Lung (tissue), 16 donors: Measurements from ENCODE around the gene TCFL5. TPM values are rescaled to one million over a fixed set of nuclear protein-coding genes. Genes with fewer than 3 reads are reported as not detected.

Experiments
- ATAC-seq: fragments of 200-7000 bp; cut with Tn5 transposase; one replicate; pipeline ENCODE4 v1.9.1; 2020; ENCODE audit warnings: moderate number of reproducible peaks; ENCODE audit not compliant: insufficient read depth, low FRiP score
- DNase-seq, 3 donors: peaks; one replicate each; pipeline ENCODE4 v3.0.0-alpha.2; 2013 to 2017
- H3K27ac ChIP-seq, 2 donors: one replicate each; pipeline ENCODE4 v1.5.1; 2013; ENCODE audit warnings: mild to moderate bottlenecking in 2 of 2, moderate library complexity in 2 of 2, control low read depth in 1 of 2, inconsistent platforms in 1 of 2, low read depth in 1 of 2, low read length in 1 of 2
- H3K27me3 ChIP-seq, 3 donors: one replicate each; pipeline ENCODE4 v1.5.1; 2013; ENCODE audit warnings: low read length in 2 of 3; ENCODE audit not compliant: control insufficient read depth in 3 of 3, insufficient read depth in 3 of 3
- H3K36me3 ChIP-seq, 4 donors: one replicate each; pipeline ENCODE4 v1.5.1; 2013; ENCODE audit warnings: low read length in 4 of 4, mild to moderate bottlenecking in 1 of 4, moderate library complexity in 1 of 4; ENCODE audit not compliant: control insufficient read depth in 4 of 4, insufficient read depth in 4 of 4
- H3K4me1 ChIP-seq, 5 donors: one replicate each; pipeline ENCODE4 v1.5.1; 2013; ENCODE audit warnings: low read length in 5 of 5, mild to moderate bottlenecking in 2 of 5, moderate library complexity in 1 of 5; ENCODE audit not compliant: control insufficient read depth in 5 of 5, insufficient read depth in 5 of 5
- H3K4me3 ChIP-seq: one replicate; pipeline ENCODE4 v1.5.1; 2013; ENCODE audit warnings: mild to moderate bottlenecking, control low read depth, moderate library complexity
- H3K9ac ChIP-seq, 2 donors: one replicate each; pipeline ENCODE4 v1.5.1; 2013; ENCODE audit warnings: low read length in 2 of 2, control low read depth in 1 of 2; ENCODE audit not compliant: insufficient read depth in 1 of 2
- H3K9me3 ChIP-seq, 4 donors: one replicate each; pipeline ENCODE4 v1.5.1; 2013; ENCODE audit warnings: low read length in 3 of 4, mild to moderate bottlenecking in 1 of 4, moderate library complexity in 1 of 4; ENCODE audit not compliant: control insufficient read depth in 4 of 4, insufficient read depth in 3 of 4
- CTCF ChIP-seq: IDR thresholded peaks from 2 replicates; pipeline ENCODE4 v1.5.1; 2012; ENCODE audit warnings: mild to moderate bottlenecking; ENCODE audit errors: control extremely low read depth, extremely low read depth
- WGBS, 2 donors: extraction: QIAGEN DNeasy Blood & Tissue Kit; methylation state at CpG; one replicate each; pipeline ENCODE4 v1.1.7; 2013; 5-methylcytosine and 5-hydroxymethylcytosine counted together
- long read RNA-seq, 5 donors: transcript quantifications; one replicate each; lab custom pipeline, GENCODE V29; 2026
- polyA plus RNA-seq, 2 donors: library from polyadenylated mRNA; stranded (reverse); fragments of 200-250 nt; gene quantifications; one replicate each; pipeline ENCODE4 v1.2.1, GENCODE V29; 2013
- total RNA-seq, 2 donors: library from RNA; depleted of rRNA in 1 of 2; stranded (reverse); fragments of >200 nt in 1 of 2; gene quantifications; one replicate each; pipeline ENCODE4 v1.2.1, GENCODE V29; 2014 to 2021
- donor health status: control.
- donor health status: control.
- donor health status: Bipolar disorder and iron deficiency.
- donor health status: healthy.
- donor health status: DM: yes; HTN: yes; CAD: no.

Gene TCFL5
- total RNA-seq (1 to 10 TPM; 8.2 to 8.6 TPM), polyA plus RNA-seq (1 to 10 TPM; 3.8 to 3.9 TPM)
- long read RNA-seq, donor 1, partial matches to known transcripts, result 146 of 157 reads
- long read RNA-seq, donor 1, other reads (novel, unspliced or antisense), result 8 of 157 reads
- long read RNA-seq, donor 2, partial matches to known transcripts, result 0 of 1 reads
- long read RNA-seq, donor 2, other reads (novel, unspliced or antisense), result 0 of 1 reads
- long read RNA-seq, donor 3, partial matches to known transcripts, result 67 of 67 reads
- long read RNA-seq, donor 3, other reads (novel, unspliced or antisense), result 0 of 67 reads
- long read RNA-seq, donor 4, partial matches to known transcripts, result 16 of 16 reads
- long read RNA-seq, donor 4, other reads (novel, unspliced or antisense), result 0 of 16 reads
- long read RNA-seq, donor 5, partial matches to known transcripts, result 6 of 12 reads
- long read RNA-seq, donor 5, other reads (novel, unspliced or antisense), result 0 of 12 reads

- no peak for TF ChIP-seq CTCF
- Histone ChIP-seq H3K27me3 (no peaks in the 10 kb centered on the region), H3K36me3 (peaks cover 0 to 6% (median 4%) of the 10 kb centered on the region in 4 donors), H3K9ac (no peak within 1 kb of the TSS), H3K4me3 (peak within 1 kb of the TSS; percentile 71), H3K27ac (peak within 1 kb of the TSS in 1 of 2 donors; percentile 56), H3K4me1 (peaks cover 0 to 11% (median 6%) of the 10 kb centered on the region in 5 donors), H3K9me3 (peaks cover 0 to 1% (median 0%) of the 10 kb centered on the region in 4 donors)
- 9 to 21% methylated on average over 35 to 70 of the region's 70 CpGs for WGBS, 2 donors
- peak; percentile 83 to 93 (median 85) for DNase-seq
- ATAC-seq, result peak; percentile 99
Measured at GRCh38 chr20:62861726-62862336, at the start of gene TCFL5. TCFL5 (minus strand) TSS chr20:62861822; CDS start chr20:62861670, 152 bp downstream.

DNA sequence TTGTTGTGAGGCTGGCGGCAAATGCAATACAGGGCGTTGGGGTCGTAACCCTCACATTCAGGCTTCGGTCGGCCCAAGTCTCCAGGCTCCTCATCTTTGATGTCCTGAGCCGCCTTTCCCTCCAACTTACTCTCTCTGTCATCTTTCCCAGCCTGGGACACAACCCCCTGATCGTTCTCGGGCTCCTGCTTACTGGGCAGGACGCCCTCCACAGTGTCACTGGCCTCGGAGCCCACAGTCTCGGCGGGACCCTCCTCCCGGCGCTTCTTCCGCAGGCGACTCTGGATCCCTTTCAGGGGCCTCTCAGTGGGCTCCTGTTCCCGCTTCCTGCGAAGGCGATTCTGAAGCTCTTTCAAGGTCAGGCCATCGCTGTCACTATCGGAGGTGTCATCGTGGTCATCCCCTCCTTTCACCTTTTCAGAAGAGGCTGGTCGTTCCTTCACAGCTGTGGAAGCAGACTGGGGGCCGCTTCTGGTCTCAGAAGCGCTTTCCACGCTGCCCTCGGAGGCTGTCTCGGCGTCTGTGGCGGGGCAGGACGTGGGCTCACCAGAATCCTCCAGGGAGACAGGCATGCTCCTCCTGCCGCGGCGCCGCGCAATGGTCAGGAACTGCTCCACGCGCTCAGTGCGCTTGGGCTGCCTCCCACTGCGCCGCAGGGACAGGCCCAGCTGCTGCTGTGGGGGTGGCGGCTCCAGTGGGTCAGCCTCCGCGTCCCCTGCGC, 49.3 kb upstream of the TCFL5 start:
- Histone ChIP-seq H3K4me1 (peaks cover 4 to 14% (median 6%) of the 10 kb centered on the region in 5 donors), H3K4me3 (no peak overlapping the region), H3K9me3 (no peaks in the 10 kb centered on the region), H3K27ac (no peak overlapping the region), H3K9ac (no peak overlapping the region), H3K27me3 (no peaks in the 10 kb centered on the region), H3K36me3 (peaks cover 37 to 59% (median 46%) of the 10 kb centered on the region in 4 donors)
- no peak for TF ChIP-seq CTCF
- 95 to 96% methylated on average over 41 to 45 of the region's 45 CpGs for WGBS, 2 donors
- DNase-seq (no peak), ATAC-seq (no peak)

GRCh38 chr20:62910217-62910766, 48.7 kb upstream of the TCFL5 start:
- Histone ChIP-seq H3K36me3 (peaks cover 42 to 65% (median 52%) of the 10 kb centered on the region in 4 donors), H3K4me3 (no peak overlapping the region), H3K4me1 (peaks cover 4 to 10% (median 6%) of the 10 kb centered on the region in 5 donors), H3K9ac (no peak overlapping the region), H3K27ac (no peak overlapping the region), H3K9me3 (no peaks in the 10 kb centered on the region), H3K27me3 (no peaks in the 10 kb centered on the region)
- 95 to 98% methylated on average over 11 of the region's 11 CpGs for WGBS, 2 donors
- DNase-seq (no peak), ATAC-seq (no peak)
- TF ChIP-seq CTCF, result no peak
